Smooth muscle cell (in vitro differentiated cells): ENCODE measurements around the gene TSPEAR. TPM values are rescaled to one million over a fixed set of nuclear protein-coding genes. Genes with fewer than 3 reads are reported as not detected.

Source experiments
- DNase-seq: peaks from one replicate; lab custom pipeline; 2025; ENCODE audit not compliant: unreplicated experiment; lab: John Stamatoyannopoulos, UW
- H2AFZ ChIP-seq: fragments of 200-600 bp; sonication (generic); 2 replicates; pipeline ENCODE4 v1.6.0; 2016; ENCODE audit warnings: antibody characterized with exemption, low read depth, mild to moderate bottlenecking
- H3F3A ChIP-seq: fragments of 200-600 bp; sonication (generic); 2 replicates; pipeline ENCODE4 v1.6.0; 2017; ENCODE audit warnings: antibody characterized with exemption, low read depth
- H3K27ac ChIP-seq: fragments of 200-600 bp; sonication (generic); 2 replicates; pipeline ENCODE4 v1.5.1; 2016; ENCODE audit warnings: low read depth, mild to moderate bottlenecking
- H3K27me3 ChIP-seq: fragments of 200-600 bp; sonication (generic); 2 replicates; pipeline ENCODE4 v1.6.1; 2016; ENCODE audit warnings: low read depth, mild to moderate bottlenecking
- H3K36me3 ChIP-seq: fragments of 200-600 bp; sonication (generic); 2 replicates; pipeline ENCODE4 v1.5.1; 2016; ENCODE audit warnings: low read depth
- H3K4me1 ChIP-seq: fragments of 200-600 bp; sonication (generic); 2 replicates; pipeline ENCODE4 v1.5.1; 2016; ENCODE audit warnings: low read depth
- H3K4me2 ChIP-seq: fragments of 200-600 bp; sonication (generic); 2 replicates; pipeline ENCODE4 v1.6.0; 2016; ENCODE audit warnings: mild to moderate bottlenecking
- H3K4me3 ChIP-seq: fragments of 200-600 bp; sonication (generic); 2 replicates; pipeline ENCODE4 v1.5.1; 2016; ENCODE audit warnings: mild to moderate bottlenecking
- H3K79me2 ChIP-seq: fragments of 200-600 bp; sonication (generic); 2 replicates; pipeline ENCODE4 v1.6.0; 2016; ENCODE audit warnings: low read depth, mild to moderate bottlenecking
- H3K9ac ChIP-seq: fragments of 200-600 bp; sonication (generic); 2 replicates; pipeline ENCODE4 v1.6.0; 2016; ENCODE audit warnings: low read depth
- H3K9me3 ChIP-seq: fragments of 200-600 bp; sonication (generic); replicated peaks from 2 replicates; pipeline ENCODE4 v1.5.1; 2016; ENCODE audit warnings: low read depth
- H4K20me1 ChIP-seq: fragments of 200-600 bp; sonication (generic); 2 replicates; pipeline ENCODE4 v1.6.0; 2016; ENCODE audit warnings: low read depth
- WGBS: methylation state at CpG from one replicate; pipeline ENCODE4 v1.1.7; 2016; ENCODE audit warnings: low lambda C conversion rate; 5-methylcytosine and 5-hydroxymethylcytosine counted together
- polyA plus RNA-seq: library from polyadenylated mRNA; unstranded; fragments of >200 nt; fragmentation: Nextera tagmentation; extraction: Ambion mirVana; gene quantifications from 2 replicates; pipeline ENCODE4 v1.2.1, GENCODE V29; 2016
- small RNA-seq: library from RNA; depleted of rRNA; stranded (forward); fragments of <200 nt; gene quantifications from one replicate; pipeline ENCODE3, GENCODE V24; 2014
- total RNA-seq: library from RNA; depleted of rRNA; stranded (reverse); fragments of >200 nt; gene quantifications from 2 replicates; pipeline ENCODE4 v1.2.3, GENCODE V29; 2014
- TF ChIP-seq, protein P1 (sequence below): fragments of 200-600 bp; sonication (generic); IDR thresholded peaks from 2 replicates; pipeline ENCODE4 v1.5.1; 2017; ENCODE audit warnings: borderline replicate concordance, mild to moderate bottlenecking, antibody characterized with exemption; ENCODE audit not compliant: insufficient read depth, poor library complexity, severe bottlenecking

Gene TSPEAR
- total and polyA plus RNA-seq, 2 experiments from 2014 or later = 0.71 TPM; not detected in 1

DNA sequence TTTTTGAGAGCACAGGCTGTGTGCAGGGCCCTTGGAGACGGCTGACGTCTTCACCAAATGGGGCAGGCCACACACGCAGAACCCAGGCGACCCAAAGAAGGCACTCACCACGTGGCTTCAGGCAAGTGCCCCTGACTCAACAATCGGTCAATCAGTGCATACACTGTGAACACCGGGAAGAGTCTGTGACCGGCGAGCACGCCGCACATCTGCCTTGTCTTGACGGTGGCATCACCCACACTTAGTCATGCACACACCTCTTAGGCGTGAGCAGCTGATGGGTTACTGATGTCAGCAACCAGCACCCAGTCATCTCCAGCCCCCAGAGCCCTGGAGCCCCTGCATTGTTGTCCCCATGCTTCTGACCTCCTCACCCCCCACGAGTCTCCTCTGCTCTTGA, 261.0 kb downstream of the TSPEAR start:
- Histone ChIP-seq H4K20me1 (no peaks in the 10 kb centered on the region), H3K27ac (no peak overlapping the region), H3K4me1 (no peaks in the 10 kb centered on the region), H3K4me3 (no peak overlapping the region), H3F3A (peaks cover 8% of the 10 kb centered on the region), H3K79me2 (no peaks in the 10 kb centered on the region), H3K27me3 (no peaks in the 10 kb centered on the region), H3K36me3 (no peaks in the 10 kb centered on the region), H3K4me2 (no peak overlapping the region), H2AFZ (no peak overlapping the region), H3K9ac (no peak overlapping the region), H3K9me3 (no peaks in the 10 kb centered on the region)
- 77% methylated on average over 14 of the region's 14 CpGs for WGBS
- TF ChIP-seq, protein P1, sequence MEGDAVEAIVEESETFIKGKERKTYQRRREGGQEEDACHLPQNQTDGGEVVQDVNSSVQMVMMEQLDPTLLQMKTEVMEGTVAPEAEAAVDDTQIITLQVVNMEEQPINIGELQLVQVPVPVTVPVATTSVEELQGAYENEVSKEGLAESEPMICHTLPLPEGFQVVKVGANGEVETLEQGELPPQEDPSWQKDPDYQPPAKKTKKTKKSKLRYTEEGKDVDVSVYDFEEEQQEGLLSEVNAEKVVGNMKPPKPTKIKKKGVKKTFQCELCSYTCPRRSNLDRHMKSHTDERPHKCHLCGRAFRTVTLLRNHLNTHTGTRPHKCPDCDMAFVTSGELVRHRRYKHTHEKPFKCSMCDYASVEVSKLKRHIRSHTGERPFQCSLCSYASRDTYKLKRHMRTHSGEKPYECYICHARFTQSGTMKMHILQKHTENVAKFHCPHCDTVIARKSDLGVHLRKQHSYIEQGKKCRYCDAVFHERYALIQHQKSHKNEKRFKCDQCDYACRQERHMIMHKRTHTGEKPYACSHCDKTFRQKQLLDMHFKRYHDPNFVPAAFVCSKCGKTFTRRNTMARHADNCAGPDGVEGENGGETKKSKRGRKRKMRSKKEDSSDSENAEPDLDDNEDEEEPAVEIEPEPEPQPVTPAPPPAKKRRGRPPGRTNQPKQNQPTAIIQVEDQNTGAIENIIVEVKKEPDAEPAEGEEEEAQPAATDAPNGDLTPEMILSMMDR = no peak
- DNase-seq = no peak

DNA sequence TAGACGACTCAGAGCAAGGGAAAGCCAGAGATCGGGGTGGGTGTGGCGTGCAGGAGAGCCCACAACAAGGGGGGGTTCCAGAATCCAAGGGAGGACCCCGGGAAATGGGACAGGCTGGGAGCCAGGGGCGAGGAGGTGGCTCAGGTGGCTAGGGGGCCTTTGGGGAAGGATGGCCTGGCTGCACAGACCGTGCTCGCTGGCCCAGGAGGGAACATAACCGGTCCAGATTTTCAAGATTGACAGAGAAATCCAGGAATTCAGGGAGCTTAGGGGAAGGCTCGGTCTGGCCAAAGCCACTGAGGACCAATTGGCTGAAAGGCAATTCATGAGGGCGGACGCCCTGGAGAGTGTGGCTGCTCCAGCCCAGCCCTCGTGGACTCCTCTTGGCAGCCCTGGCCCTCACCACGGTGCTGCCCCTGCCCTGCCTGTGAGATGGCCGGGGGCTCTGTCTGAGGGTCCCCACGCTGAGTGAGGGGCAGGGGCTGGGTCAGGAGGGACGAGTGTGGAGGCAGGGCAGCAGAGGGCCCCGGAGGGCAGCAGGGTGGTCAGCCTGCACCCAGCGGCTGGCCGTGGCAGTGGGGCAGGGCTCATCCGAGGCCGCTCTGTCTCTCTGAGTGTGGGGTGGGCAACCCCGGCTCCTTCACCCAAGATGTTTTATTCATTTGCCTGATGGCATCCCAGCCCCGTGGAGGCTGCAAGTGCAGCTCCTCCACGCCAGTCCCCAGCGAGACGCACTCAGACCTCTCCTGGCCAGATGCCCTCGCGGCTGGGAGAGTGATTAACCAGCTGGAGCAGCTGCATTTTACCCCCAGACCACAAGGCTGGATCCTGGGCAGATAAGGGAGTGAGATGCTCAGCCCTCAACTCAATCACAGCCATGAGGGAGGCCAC, 261.7 kb downstream of the TSPEAR start:
- no peak overlapping the region for H2AFZ ChIP-seq
- H3F3A ChIP-seq = peaks cover 7% of the 10 kb centered on the region
- no peaks in the 10 kb centered on the region for H3K79me2 ChIP-seq
- H3K4me1 ChIP-seq = no peaks in the 10 kb centered on the region
- no peaks in the 10 kb centered on the region for H4K20me1 ChIP-seq
- no peaks in the 10 kb centered on the region for H3K36me3 ChIP-seq
- TF ChIP-seq, protein P1 = no peak
- no peaks in the 10 kb centered on the region for H3K27me3 ChIP-seq
- no peaks in the 10 kb centered on the region for H3K9me3 ChIP-seq
- H3K27ac ChIP-seq = no peak overlapping the region
- 76% methylated on average over 28 of the region's 28 CpGs for WGBS
- no peak for DNase-seq
- H3K4me3 ChIP-seq = no peak overlapping the region
- no peak overlapping the region for H3K4me2 ChIP-seq
- no peak overlapping the region for H3K9ac ChIP-seq

DNA sequence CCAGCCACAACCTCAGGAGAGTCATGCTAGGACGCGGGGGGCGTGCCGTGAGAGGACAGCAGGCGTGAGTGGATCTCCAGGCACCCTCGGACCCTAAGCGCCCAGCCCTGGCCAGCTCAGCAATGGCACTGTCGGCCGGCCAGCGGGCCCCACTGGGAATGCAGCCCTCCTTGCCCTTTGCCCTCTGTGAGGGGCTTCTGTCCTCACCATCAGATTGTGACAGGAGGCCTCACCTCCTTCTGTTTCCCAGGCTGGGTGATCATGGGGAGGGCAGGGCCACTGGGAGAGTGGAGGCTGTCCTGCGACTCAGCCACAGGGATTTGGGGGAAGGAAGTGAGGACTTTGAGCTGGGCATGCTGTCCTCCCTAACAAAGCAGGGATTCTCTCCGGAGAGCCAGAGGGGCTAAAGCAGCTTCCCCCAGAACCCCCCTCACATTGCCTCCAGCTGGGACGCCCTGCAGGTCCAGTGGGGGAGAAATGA, 262.7 kb downstream of the TSPEAR start:
- Histone ChIP-seq H4K20me1 (no peaks in the 10 kb centered on the region), H3F3A (no peaks in the 10 kb centered on the region), H3K4me3 (no peak overlapping the region), H3K4me2 (no peak overlapping the region), H3K27me3 (no peaks in the 10 kb centered on the region), H3K9me3 (no peaks in the 10 kb centered on the region), H3K36me3 (no peaks in the 10 kb centered on the region), H3K27ac (no peak overlapping the region), H2AFZ (no peak overlapping the region), H3K4me1 (no peaks in the 10 kb centered on the region), H3K79me2 (no peaks in the 10 kb centered on the region), H3K9ac (no peak overlapping the region)
- WGBS = 87% methylated on average over 13 of the region's 13 CpGs
- no peak for DNase-seq
- TF ChIP-seq, protein P1 = no peak

Small RNA genes lying within 50 kb of the gene (small RNA-seq; reads per million reads assigned to genes)
- gene KRTAP12-6P = not detected

Other genes with a start within 250 kb of the TSPEAR start
- gene KRTAP10-1, start 171.4 kb downstream of the TSPEAR start, total RNA-seq = not detected in 2 replicates
- gene KRTAP10-1, start 171.4 kb downstream of the TSPEAR start, polyA plus RNA-seq = 0.67 TPM in 1 of 2 replicates, not detected in the other
- not detected in 2 replicates for gene KRTAP10-2, start 160.1 kb downstream of the TSPEAR start, total RNA-seq
- gene KRTAP10-2, start 160.1 kb downstream of the TSPEAR start, polyA plus RNA-seq = not detected in 2 replicates
- not detected in 2 replicates for gene KRTAP10-3, start 152.8 kb downstream of the TSPEAR start, total RNA-seq
- gene KRTAP10-3, start 152.8 kb downstream of the TSPEAR start, polyA plus RNA-seq = not detected in 2 replicates
- gene KRTAP10-4, start 137.8 kb downstream of the TSPEAR start, total RNA-seq = not detected in 2 replicates
- gene KRTAP10-4, start 137.8 kb downstream of the TSPEAR start, polyA plus RNA-seq = not detected in 2 replicates
- gene KRTAP10-5, start 131.0 kb downstream of the TSPEAR start, total RNA-seq = not detected in 2 replicates
- gene KRTAP10-5, start 131.0 kb downstream of the TSPEAR start, polyA plus RNA-seq = not detected in 2 replicates
- gene KRTAP10-6, start 119.1 kb downstream of the TSPEAR start, total RNA-seq = not detected in 2 replicates
- gene KRTAP10-6, start 119.1 kb downstream of the TSPEAR start, polyA plus RNA-seq = 0.38 TPM in 1 of 2 replicates, not detected in the other
- not detected in 2 replicates for gene KRTAP10-7, start 111.0 kb downstream of the TSPEAR start, total RNA-seq
- not detected in 2 replicates for gene KRTAP10-7, start 111.0 kb downstream of the TSPEAR start, polyA plus RNA-seq
- gene KRTAP10-8, start 99.5 kb downstream of the TSPEAR start, total RNA-seq = not detected in 2 replicates
- not detected in 2 replicates for gene KRTAP10-8, start 99.5 kb downstream of the TSPEAR start, polyA plus RNA-seq
- not detected in 2 replicates for gene KRTAP10-9, start 84.5 kb downstream of the TSPEAR start, total RNA-seq
- gene KRTAP10-9, start 84.5 kb downstream of the TSPEAR start, polyA plus RNA-seq = not detected in 2 replicates
- gene KRTAP10-10, start 74.2 kb downstream of the TSPEAR start, total RNA-seq = not detected in 2 replicates
- not detected in 2 replicates for gene KRTAP10-10, start 74.2 kb downstream of the TSPEAR start, polyA plus RNA-seq
- not detected in 2 replicates for gene KRTAP10-11, start 65.2 kb downstream of the TSPEAR start, total RNA-seq
- gene KRTAP10-11, start 65.2 kb downstream of the TSPEAR start, polyA plus RNA-seq = not detected in 2 replicates
- gene KRTAP12-4, start 56.9 kb downstream of the TSPEAR start, total RNA-seq = not detected in 2 replicates
- not detected in 2 replicates for gene KRTAP12-4, start 56.9 kb downstream of the TSPEAR start, polyA plus RNA-seq
- not detected in 2 replicates for gene KRTAP12-3, start 53.6 kb downstream of the TSPEAR start, total RNA-seq
- not detected in 2 replicates for gene KRTAP12-3, start 53.6 kb downstream of the TSPEAR start, polyA plus RNA-seq
- gene KRTAP12-2, start 44.6 kb downstream of the TSPEAR start, total RNA-seq = not detected in 2 replicates
- not detected in 2 replicates for gene KRTAP12-2, start 44.6 kb downstream of the TSPEAR start, polyA plus RNA-seq
- not detected in 2 replicates for gene KRTAP12-1, start 29.4 kb downstream of the TSPEAR start, total RNA-seq
- not detected in 2 replicates for gene KRTAP12-1, start 29.4 kb downstream of the TSPEAR start, polyA plus RNA-seq
- not detected in 2 replicates for gene KRTAP10-12, start 14.4 kb downstream of the TSPEAR start, total RNA-seq
- gene KRTAP10-12, start 14.4 kb downstream of the TSPEAR start, polyA plus RNA-seq = not detected in 2 replicates
- 34.1 and 35.6 TPM in 2 replicates for gene UBE2G2, start 90.2 kb upstream of the TSPEAR start, total RNA-seq
- 33.1 and 38.0 TPM in 2 replicates for gene UBE2G2, start 90.2 kb upstream of the TSPEAR start, polyA plus RNA-seq
- 82.8 and 87.9 TPM in 2 replicates for gene SUMO3, start 106.5 kb upstream of the TSPEAR start, total RNA-seq
- gene SUMO3, start 106.5 kb upstream of the TSPEAR start, polyA plus RNA-seq = 116 and 124 TPM in 2 replicates
- gene PTTG1IP, start 162.1 kb upstream of the TSPEAR start, total RNA-seq = 331 and 369 TPM in 2 replicates
- 314 and 340 TPM in 2 replicates for gene PTTG1IP, start 162.1 kb upstream of the TSPEAR start, polyA plus RNA-seq
- 0.18 TPM in 1 of 2 replicates, not detected in the other for gene ITGB2, start 209.3 kb upstream of the TSPEAR start, total RNA-seq
- 0.86 and 1.0 TPM in 2 replicates for gene ITGB2, start 209.3 kb upstream of the TSPEAR start, polyA plus RNA-seq
- 13.9 and 15.9 TPM in 2 replicates for gene SLX9, start 228.5 kb upstream of the TSPEAR start, total RNA-seq
- 26.6 and 32.7 TPM in 2 replicates for gene SLX9, start 228.5 kb upstream of the TSPEAR start, polyA plus RNA-seq